HEK293 (cell line): Measurements from ENCODE around the gene DVL1.

Experiments used
- BCL11A ChIP-seq: fragments of 450-650 bp; formaldehyde crosslinking; IDR thresholded peaks from 2 replicates; pipeline ENCODE4 v1.5.1; 2016; ENCODE audit warnings: low read depth, missing biosample characterization, missing genetic modification characterization
- GFI1B ChIP-seq: fragments of 450-650 bp; formaldehyde crosslinking; IDR thresholded peaks from 2 replicates; pipeline ENCODE4 v1.5.1; 2016; ENCODE audit warnings: missing biosample characterization, missing genetic modification characterization
- ZFP41 ChIP-seq: fragments of 450-650 bp; formaldehyde crosslinking; IDR thresholded peaks from 2 replicates; pipeline ENCODE4 v1.5.1; 2016; ENCODE audit warnings: missing biosample characterization, missing genetic modification characterization, borderline replicate concordance
- ZNF121 ChIP-seq: fragments of 450-650 bp; formaldehyde crosslinking; IDR thresholded peaks from 2 replicates; pipeline ENCODE4 v1.5.1; 2016; ENCODE audit warnings: missing biosample characterization, missing genetic modification characterization
- ZNF157 ChIP-seq: fragments of 450-650 bp; formaldehyde crosslinking; IDR thresholded peaks from 2 replicates; pipeline ENCODE4 v1.5.1; 2016; ENCODE audit warnings: missing biosample characterization, missing genetic modification characterization
- ZNF202 ChIP-seq: fragments of 450-650 bp; formaldehyde crosslinking; IDR thresholded peaks from 2 replicates; pipeline ENCODE4 v1.5.1; 2016; ENCODE audit warnings: missing biosample characterization, missing genetic modification characterization, borderline replicate concordance
- ZNF24 ChIP-seq: fragments of 450-650 bp; formaldehyde crosslinking; IDR thresholded peaks from 2 replicates; pipeline ENCODE4 v1.5.1; 2016; ENCODE audit warnings: missing biosample characterization, missing genetic modification characterization
- ZNF433 ChIP-seq: fragments of 450-650 bp; formaldehyde crosslinking; IDR thresholded peaks from 2 replicates; pipeline ENCODE4 v1.5.1; 2016; ENCODE audit warnings: missing biosample characterization, missing genetic modification characterization, low read depth
- TF ChIP-seq, protein P1 (sequence below): fragments of 450-650 bp; formaldehyde crosslinking; IDR thresholded peaks from 2 replicates; pipeline ENCODE4 v1.5.1; 2017; ENCODE audit warnings: missing biosample characterization, missing genetic modification characterization
- TF ChIP-seq, protein P2 (sequence below): fragments of 450-650 bp; formaldehyde crosslinking; IDR thresholded peaks from 2 replicates; pipeline ENCODE4 v1.5.1; 2016; ENCODE audit warnings: missing biosample characterization, missing genetic modification characterization
- TF ChIP-seq, protein P3 (sequence below): fragments of 450-650 bp; formaldehyde crosslinking; IDR thresholded peaks from 2 replicates; pipeline ENCODE4 v1.5.1; 2016; ENCODE audit warnings: missing biosample characterization, missing genetic modification characterization
- TF ChIP-seq, protein P4 (sequence below): fragments of 450-650 bp; formaldehyde crosslinking; conservative IDR thresholded peaks from 2 replicates; pipeline ENCODE4 v1.5.1; 2016; ENCODE audit warnings: low read depth, missing biosample characterization, missing genetic modification characterization

DNA sequence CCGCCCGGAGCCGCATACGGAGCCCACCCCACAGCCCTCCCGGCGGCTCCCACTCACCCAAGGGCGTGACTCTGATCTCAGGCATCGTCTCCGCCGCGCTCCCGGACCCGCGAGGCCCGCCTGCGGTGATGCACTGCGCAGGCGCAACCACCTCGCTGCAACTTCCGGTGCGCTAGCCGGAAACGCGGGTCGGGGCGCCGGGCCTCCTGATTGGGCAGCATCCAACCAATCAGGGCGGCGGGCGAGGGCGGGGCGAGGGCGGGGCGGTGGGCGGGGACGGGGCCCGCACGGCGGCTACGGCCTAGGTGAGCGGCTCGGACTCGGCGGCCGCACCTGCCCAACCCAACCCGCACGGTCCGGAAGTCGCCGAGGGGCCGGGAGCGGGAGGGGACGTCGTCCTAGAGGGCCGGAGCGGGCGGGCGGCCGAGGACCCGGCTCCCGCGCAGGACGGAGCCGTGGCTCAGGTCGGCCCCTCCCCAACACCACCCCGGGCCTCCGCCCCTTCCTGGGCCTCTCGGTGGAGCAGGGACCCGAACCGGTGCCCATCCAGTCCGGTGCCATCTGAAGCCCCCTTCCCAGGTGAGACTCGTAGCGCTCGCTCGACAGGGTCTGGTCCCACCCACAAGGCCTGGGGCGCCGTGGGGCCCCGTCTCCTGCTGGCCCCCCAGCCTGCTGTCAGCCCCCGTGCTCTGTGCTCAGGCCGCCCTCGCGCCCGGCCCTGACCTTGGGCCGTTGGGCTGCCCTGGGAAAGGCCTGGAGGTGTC lies 24.5 kb downstream of the DVL1 start, which contains the start of the genes CPTP and INTS11:
- TF ChIP-seq ZNF157 (tag by site-specific recombination) (no peak), ZNF202 (tag by site-specific recombination) (no peak), BCL11A (no peak), ZNF121 (tag by site-specific recombination) (no peak), GFI1B (tag by site-specific recombination) (no peak), ZFP41 (tag by site-specific recombination) (no peak), ZNF433 (tag by site-specific recombination) (no peak), ZNF24 (tag by site-specific recombination) (no peak)
- TF ChIP-seq, protein P1, sequence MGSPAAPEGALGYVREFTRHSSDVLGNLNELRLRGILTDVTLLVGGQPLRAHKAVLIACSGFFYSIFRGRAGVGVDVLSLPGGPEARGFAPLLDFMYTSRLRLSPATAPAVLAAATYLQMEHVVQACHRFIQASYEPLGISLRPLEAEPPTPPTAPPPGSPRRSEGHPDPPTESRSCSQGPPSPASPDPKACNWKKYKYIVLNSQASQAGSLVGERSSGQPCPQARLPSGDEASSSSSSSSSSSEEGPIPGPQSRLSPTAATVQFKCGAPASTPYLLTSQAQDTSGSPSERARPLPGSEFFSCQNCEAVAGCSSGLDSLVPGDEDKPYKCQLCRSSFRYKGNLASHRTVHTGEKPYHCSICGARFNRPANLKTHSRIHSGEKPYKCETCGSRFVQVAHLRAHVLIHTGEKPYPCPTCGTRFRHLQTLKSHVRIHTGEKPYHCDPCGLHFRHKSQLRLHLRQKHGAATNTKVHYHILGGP, result no peak
- TF ChIP-seq, protein P2, sequence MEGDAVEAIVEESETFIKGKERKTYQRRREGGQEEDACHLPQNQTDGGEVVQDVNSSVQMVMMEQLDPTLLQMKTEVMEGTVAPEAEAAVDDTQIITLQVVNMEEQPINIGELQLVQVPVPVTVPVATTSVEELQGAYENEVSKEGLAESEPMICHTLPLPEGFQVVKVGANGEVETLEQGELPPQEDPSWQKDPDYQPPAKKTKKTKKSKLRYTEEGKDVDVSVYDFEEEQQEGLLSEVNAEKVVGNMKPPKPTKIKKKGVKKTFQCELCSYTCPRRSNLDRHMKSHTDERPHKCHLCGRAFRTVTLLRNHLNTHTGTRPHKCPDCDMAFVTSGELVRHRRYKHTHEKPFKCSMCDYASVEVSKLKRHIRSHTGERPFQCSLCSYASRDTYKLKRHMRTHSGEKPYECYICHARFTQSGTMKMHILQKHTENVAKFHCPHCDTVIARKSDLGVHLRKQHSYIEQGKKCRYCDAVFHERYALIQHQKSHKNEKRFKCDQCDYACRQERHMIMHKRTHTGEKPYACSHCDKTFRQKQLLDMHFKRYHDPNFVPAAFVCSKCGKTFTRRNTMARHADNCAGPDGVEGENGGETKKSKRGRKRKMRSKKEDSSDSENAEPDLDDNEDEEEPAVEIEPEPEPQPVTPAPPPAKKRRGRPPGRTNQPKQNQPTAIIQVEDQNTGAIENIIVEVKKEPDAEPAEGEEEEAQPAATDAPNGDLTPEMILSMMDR (tag by site-specific recombination), result no peak
- TF ChIP-seq, protein P3, sequence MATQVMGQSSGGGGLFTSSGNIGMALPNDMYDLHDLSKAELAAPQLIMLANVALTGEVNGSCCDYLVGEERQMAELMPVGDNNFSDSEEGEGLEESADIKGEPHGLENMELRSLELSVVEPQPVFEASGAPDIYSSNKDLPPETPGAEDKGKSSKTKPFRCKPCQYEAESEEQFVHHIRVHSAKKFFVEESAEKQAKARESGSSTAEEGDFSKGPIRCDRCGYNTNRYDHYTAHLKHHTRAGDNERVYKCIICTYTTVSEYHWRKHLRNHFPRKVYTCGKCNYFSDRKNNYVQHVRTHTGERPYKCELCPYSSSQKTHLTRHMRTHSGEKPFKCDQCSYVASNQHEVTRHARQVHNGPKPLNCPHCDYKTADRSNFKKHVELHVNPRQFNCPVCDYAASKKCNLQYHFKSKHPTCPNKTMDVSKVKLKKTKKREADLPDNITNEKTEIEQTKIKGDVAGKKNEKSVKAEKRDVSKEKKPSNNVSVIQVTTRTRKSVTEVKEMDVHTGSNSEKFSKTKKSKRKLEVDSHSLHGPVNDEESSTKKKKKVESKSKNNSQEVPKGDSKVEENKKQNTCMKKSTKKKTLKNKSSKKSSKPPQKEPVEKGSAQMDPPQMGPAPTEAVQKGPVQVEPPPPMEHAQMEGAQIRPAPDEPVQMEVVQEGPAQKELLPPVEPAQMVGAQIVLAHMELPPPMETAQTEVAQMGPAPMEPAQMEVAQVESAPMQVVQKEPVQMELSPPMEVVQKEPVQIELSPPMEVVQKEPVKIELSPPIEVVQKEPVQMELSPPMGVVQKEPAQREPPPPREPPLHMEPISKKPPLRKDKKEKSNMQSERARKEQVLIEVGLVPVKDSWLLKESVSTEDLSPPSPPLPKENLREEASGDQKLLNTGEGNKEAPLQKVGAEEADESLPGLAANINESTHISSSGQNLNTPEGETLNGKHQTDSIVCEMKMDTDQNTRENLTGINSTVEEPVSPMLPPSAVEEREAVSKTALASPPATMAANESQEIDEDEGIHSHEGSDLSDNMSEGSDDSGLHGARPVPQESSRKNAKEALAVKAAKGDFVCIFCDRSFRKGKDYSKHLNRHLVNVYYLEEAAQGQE (tag by site-specific recombination), result no peak
- TF ChIP-seq, protein P4, sequence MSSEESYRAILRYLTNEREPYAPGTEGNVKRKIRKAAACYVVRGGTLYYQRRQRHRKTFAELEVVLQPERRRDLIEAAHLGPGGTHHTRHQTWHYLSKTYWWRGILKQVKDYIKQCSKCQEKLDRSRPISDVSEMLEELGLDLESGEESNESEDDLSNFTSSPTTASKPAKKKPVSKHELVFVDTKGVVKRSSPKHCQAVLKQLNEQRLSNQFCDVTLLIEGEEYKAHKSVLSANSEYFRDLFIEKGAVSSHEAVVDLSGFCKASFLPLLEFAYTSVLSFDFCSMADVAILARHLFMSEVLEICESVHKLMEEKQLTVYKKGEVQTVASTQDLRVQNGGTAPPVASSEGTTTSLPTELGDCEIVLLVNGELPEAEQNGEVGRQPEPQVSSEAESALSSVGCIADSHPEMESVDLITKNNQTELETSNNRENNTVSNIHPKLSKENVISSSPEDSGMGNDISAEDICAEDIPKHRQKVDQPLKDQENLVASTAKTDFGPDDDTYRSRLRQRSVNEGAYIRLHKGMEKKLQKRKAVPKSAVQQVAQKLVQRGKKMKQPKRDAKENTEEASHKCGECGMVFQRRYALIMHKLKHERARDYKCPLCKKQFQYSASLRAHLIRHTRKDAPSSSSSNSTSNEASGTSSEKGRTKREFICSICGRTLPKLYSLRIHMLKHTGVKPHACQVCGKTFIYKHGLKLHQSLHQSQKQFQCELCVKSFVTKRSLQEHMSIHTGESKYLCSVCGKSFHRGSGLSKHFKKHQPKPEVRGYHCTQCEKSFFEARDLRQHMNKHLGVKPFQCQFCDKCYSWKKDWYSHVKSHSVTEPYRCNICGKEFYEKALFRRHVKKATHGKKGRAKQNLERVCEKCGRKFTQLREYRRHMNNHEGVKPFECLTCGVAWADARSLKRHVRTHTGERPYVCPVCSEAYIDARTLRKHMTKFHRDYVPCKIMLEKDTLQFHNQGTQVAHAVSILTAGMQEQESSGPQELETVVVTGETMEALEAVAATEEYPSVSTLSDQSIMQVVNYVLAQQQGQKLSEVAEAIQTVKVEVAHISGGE (tag by site-specific recombination), result peak; percentile 57; the same call in 1 of the 2 replicates
